HG03196 (cell line): Measurements from ENCODE around the gene HDAC11.
"Not testable (repeated sequence)": the region's sequence is repeated elsewhere in the genome, so short reads cannot be mapped to it uniquely, and the experiment has no call there.

Experiments
- ATAC-seq: cut with Tn5 transposase; IDR thresholded peaks from one replicate; pipeline ENCODE4 v1.9.1; 2021; ENCODE audit not compliant: unreplicated experiment

HDAC11 gene

GRCh38 chr3:13492976-13493866 lies 13.1 kb downstream of the HDAC11 start:
- no peak for ATAC-seq

DNA sequence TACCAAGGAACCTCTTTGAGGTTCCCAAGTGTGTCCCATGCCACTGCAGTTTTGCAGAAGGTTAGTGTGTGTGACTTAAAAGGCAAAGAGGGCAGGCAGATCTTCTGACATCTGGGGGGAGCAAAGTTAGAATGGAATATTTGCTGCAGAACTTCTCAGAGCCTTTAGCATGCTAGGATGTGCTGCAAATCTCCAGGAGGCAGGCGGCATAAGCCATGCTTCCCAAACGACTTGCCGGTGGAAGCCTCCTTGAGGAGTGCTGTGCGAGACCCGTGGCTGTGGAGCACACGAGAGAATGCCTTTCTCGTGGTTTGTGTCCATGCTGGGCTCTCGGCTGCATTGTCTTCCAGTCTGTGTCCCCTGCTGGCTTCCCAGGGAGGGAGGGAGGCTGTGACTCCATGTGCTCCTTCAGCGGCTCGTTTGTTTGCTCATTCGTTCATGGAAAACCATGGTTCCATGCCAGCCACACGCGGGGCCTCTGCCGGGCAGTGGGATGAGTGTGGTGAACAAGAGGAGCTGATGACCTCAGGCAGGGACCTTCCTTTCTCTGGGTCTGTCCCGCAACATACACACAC lies 13.8 kb downstream of the HDAC11 start:
- no peak for ATAC-seq

GRCh38 chr3:13494463-13495350 lies 14.6 kb downstream of the HDAC11 start:
- ATAC-seq: no peak

DNA sequence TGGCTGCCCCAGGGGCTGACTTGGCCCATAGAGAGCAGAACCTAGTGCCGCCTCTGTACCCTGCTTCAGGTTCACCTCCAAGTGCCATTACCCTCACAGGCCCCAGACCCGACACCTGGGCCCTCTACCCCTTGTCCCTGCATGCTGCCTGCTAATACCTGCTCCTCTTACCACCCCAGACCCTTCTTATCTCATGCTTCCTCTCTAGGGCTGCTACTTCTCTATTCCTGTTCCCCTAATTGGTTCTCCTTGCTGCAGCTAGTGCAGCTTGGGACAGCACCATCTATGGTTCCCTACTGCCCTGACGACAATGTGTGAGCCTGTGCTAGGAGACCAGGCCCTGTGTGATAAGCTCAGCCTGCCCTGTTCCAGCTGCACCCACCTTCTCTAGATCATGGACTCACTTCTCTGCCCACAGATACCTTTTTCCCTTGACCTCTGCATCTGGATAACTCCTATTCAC lies 15.3 kb downstream of the HDAC11 start:
- no peak for ATAC-seq

DNA sequence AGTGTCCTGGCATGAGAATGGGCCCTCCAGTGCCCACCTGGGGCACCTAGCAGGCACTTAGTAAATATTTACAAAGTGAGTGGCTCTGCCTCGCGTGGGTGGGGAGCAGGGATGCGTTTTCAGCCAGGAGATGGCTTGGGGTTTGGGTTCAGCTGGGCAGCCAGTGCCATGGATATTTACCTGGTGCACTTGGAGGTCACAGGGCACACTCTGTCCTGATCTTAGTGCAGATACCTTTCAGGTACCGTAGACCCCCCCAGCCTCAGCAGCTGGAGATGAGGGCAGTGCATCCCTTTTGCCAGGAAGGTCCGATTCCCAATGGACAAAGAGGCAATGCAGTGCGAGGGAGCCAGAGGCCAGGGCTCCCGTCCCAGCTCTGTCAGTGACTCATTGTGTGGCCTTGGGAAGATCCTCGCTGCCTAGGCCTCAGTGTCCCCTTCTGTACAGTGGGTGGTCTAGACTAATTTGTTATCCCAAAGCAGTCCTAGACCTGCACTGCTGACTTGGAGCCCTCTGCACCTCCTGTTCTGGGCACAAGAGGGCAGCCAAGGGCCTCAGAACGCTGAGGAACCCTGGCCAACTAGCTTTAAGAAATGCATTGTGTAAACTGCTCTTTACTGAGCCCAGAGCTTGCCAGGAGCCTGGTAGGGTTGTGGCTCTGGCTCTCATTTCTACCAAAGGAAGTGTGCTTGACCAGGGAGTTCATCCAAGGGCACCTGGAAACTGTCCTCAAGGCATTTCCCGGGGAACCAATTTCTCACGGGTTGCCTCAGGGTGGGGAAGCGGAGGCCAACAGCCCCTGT lies 16.0 kb downstream of the HDAC11 start:
- no peak for ATAC-seq

DNA sequence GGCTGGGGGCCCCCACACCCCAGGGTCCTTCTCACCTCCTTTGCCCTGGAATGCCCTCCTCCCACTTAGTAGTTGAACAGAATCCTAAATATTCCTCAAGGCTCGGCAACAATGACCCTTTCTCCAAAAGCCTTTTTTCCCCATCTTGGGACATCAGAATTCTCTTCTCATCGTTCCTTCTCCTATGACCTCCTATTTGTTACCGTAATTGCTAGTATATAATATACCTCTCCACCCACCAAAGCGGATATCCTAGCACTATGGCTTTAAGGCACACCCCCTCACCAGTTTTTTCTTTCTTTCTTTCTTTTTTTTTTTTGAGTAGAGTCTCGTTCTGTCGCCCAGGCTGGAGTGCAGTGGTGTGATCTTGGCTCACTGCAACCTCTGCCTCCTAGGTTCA lies 16.8 kb downstream of the HDAC11 start:
- ATAC-seq: no peak

DNA sequence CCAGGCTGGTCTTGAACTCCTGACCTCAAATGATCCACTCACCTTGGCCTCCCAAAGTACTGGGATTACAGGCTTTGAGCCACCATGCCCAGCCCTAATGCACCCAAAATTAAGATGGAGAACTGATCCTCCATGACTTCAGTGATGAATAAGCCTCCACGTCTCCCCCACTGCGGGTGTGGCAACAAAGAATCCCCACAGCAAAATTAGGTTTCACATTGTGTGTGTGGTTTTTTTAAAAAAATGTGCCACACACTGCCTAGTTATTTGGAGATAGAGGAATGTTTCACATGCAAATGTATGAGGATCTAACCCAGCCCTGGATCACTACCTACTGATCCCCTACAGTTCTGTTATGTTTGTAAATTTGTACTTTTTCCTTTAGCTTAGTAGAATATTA lies 17.3 kb downstream of the HDAC11 start:
- no peak for ATAC-seq

DNA sequence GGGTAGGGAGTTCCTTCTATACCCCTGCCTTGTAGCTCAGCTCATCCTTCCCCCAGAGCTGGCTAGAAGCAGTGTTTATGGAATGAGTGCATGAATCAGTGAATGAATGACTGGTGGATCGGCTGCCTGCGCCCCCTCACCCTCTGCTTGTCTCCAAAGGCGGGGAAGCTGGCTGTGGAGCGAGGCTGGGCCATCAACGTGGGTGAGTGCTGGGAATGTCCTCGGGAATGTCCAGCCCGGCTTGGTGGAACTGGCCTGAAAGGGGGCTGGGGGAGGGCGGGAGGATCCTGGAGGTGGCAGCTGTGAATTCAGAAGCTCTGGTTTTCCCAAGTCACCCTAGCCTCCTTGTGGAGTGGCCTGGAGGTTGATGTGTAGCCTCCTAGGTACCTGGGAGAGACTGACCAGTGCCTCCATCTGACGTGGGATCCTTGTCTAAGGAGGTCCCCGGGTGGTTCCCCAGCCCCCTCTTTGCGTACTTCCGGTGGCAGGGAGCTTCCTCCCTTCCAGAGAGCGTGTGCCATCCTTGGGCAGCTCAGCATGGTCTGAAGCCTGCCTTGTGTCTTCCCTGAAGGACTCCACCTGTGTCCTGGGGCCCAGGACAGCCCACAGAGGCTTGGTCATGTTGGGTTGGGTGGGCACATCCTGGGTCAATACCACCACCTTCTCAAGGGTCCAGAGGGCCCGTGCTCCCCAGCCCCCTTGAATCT lies 18.4 kb downstream of the HDAC11 start:
- ATAC-seq: no peak

DNA sequence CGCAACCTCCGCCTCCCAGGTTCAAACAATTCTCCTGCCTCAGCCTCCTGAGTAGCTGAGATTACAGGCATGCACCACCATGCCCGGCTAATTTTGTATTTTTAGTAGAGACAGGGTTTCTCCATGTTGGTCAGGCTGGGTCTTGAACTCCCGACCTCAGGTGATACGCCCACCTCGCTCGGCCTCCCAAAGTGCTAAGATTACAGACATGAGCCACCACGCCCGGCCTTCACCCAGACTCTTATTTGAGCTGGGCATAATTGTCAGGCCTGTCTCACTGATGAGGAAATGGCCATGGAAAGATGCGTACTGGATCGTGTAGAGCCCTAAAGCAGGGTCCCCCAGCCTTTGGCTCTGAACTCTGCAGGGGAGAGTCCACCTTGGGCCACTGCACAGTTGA lies 19.1 kb downstream of the HDAC11 start:
- not testable (repeated sequence) for ATAC-seq

- ATAC-seq: no peak
Observed at GRCh38 chr3:13500133-13500885, 20.2 kb downstream of the HDAC11 start.

DNA sequence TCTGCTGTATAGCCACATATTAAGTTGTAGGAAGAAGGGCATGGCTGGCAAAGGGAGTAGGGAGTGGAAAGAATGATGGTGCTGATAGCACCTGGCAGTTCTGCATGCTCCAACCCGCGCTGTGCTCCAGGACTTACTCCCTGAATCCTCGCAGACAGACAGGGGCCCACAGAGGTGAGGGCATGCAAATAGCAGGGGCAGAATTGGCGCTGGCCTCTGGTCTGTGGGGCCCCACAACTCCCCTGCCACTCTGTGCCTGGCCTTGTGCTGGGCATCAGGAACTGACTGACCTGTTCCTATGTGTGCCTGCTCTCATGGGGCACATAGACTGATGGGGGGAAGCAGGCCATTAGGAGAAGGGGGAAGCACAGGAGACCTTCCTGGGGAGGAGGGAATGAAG lies 20.9 kb downstream of the HDAC11 start:
- no peak for ATAC-seq

GRCh38 chr3:13501521-13501920 lies 21.4 kb downstream of the HDAC11 start:
- ATAC-seq: no peak

- no peak for ATAC-seq
Observed at GRCh38 chr3:13501958-13502790, 22.1 kb downstream of the HDAC11 start.

- ATAC-seq: no peak
Observed at GRCh38 chr3:13502791-13503060, 22.6 kb downstream of the HDAC11 start.

DNA sequence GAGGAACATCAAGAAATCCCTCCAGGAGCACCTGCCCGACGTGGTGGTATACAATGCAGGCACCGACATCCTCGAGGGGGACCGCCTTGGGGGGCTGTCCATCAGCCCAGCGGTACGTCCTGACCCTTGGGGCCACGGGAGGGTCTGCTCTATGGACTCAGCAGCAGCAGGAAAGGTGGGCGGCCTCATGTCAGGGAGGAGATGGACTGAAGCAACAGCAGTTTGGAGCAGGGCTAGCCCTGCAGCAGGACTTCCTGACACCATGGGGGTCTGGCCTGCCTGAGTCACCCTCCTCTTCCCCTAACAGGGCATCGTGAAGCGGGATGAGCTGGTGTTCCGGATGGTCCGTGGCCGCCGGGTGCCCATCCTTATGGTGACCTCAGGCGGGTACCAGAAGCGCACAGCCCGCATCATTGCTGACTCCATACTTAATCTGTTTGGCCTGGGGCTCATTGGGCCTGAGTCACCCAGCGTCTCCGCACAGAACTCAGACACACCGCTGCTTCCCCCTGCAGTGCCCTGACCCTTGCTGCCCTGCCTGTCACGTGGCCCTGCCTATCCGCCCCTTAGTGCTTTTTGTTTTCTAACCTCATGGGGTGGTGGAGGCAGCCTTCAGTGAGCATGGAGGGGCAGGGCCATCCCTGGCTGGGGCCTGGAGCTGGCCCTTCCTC lies 24.2 kb downstream of the HDAC11 start:
- no peak for ATAC-seq

GRCh38 chr3:13505147-13506130 lies 25.3 kb downstream of the HDAC11 start:
- no peak for ATAC-seq

- no peak for ATAC-seq
Observed at GRCh38 chr3:13506239-13506638, 26.1 kb downstream of the HDAC11 start.
